ENCODE measurements around the gene TOMT. TPM values are rescaled to one million over a fixed set of nuclear protein-coding genes. Genes with fewer than 3 reads are reported as not detected.

The TOMT gene
- total and polyA plus RNA-seq, 2 of the 4 experiments (the other 2 are of a cell fraction), result not detected

DNA sequence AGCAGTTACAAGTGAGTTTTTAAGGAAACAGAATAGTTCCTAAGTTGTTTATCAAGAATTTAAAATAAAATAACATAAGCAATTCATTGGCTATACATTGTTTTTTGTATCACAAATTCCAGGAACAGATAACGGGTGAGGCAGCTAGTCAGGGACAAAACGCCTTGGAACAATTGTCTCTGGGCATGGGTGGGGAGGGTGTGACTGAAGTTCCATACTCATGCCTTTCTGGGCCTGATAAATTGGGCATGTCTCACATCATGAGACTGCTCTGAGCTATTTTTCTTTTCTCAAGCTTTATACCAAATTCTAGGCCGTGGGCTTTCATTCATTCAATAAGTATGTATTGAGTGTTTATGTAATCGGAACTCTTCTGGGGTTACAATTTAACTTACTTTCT lies 51.4 kb downstream of the TOMT start:
- no peak overlapping the region for H3K4ac ChIP-seq (ENCODE audit: low read depth, low read length)
- no peak overlapping the region for H3K9ac ChIP-seq (ENCODE audit: low read depth, low read length)
- no peak overlapping the region for H2AK9ac ChIP-seq (replicated peaks; ENCODE audit: low read depth, low read length, poor library complexity)
- H3K27ac ChIP-seq (ENCODE audit: insufficient read depth, low read length), result no peak overlapping the region
- H4K8ac ChIP-seq (ENCODE audit: low read depth in 2 of 2, low read length in 2 of 2), result no peak overlapping the region
- H2BK15ac ChIP-seq (ENCODE audit: low read depth, low read length), result no peak overlapping the region
- H2BK20ac ChIP-seq (ENCODE audit: low read depth, low read length), result no peak overlapping the region
- H3K14ac ChIP-seq (replicated peaks; ENCODE audit: low read depth, low read length), result no peak overlapping the region
- DNase-seq (no peak), ATAC-seq (ENCODE audit: low read depth) (no peak)
- H3K36me3 ChIP-seq (ENCODE audit: control insufficient read depth, insufficient read depth, low read length), result no peaks in the 10 kb centered on the region
- no peak overlapping the region for H2AFZ ChIP-seq (replicated peaks; ENCODE audit: low read length, poor library complexity)
- in situ Hi-C loops (cut with MboI; ENCODE audit: low sequenced_read_pairs) (no loop called here), intact Hi-C loops (cut with micrococcal nuclease) (no loop called here), dilution Hi-C loops (cut with HindIII; ENCODE audit: low sequenced_read_pairs, unreplicated experiment) (no loop called here)
- WGBS, 2 experiments (ENCODE audit: extremely low coverage in 2 of 2, insufficient read length in 1 of 2), result no CpG with 5 or more reads among the region's 4 CpGs
- H4K91ac ChIP-seq (ENCODE audit: insufficient read depth, low read depth, low read length), result no peak overlapping the region
- H3K4me1 ChIP-seq (ENCODE audit: control insufficient read depth, insufficient read depth, low read length), result peaks cover 2% of the 10 kb centered on the region
- H3K18ac ChIP-seq (ENCODE audit: low read depth, low read length), result no peak overlapping the region
- no peaks in the 10 kb centered on the region for H3K9me3 ChIP-seq (ENCODE audit: control insufficient read depth, insufficient read depth, low read length)
- H2BK5ac ChIP-seq (ENCODE audit: low read depth, low read length, poor library complexity, severe bottlenecking), result no peak overlapping the region
- no peak overlapping the region for H3K56ac ChIP-seq (ENCODE audit: extremely low read depth, insufficient read depth, low read length)
- H3K4me3 ChIP-seq (ENCODE audit: insufficient read depth, low read depth, low read length), result no peak overlapping the region
- H2BK120ac ChIP-seq (ENCODE audit: low read depth, low read length), result no peak overlapping the region
- H3K27me3 ChIP-seq (ENCODE audit: control insufficient read depth, insufficient read depth, low read length), result peaks cover 18% of the 10 kb centered on the region
- BruUV-seq (replicated peaks), result no TSS peak
- H3K9me1 ChIP-seq (ENCODE audit: insufficient read depth, low read length), result no peaks in the 10 kb centered on the region
- CTCF ChIA-PET, result interaction anchor here (1.2 kb wide), 1 partner anchor 12 kb away, joined by 3 read pairs; no protein-coding TSS in a partner anchor
- no peak overlapping the region for H2AK5ac ChIP-seq (ENCODE audit: low read depth, low read length)
- H3K23ac ChIP-seq (ENCODE audit: low read depth, low read length), result no peak overlapping the region
- no peak for TF ChIP-seq CEBPB (IDR thresholded peaks at IDR 0.05; ENCODE audit: low read depth, low read length)
- no peak for TF ChIP-seq RCOR1 (IDR thresholded peaks at IDR 0.05; ENCODE audit: insufficient replicate concordance, low read length)
- TF ChIP-seq MXI1 (IDR thresholded peaks at IDR 0.05; ENCODE audit: borderline replicate concordance, low read depth, low read length), result no peak
- TF ChIP-seq FOS (IDR thresholded peaks at IDR 0.05; ENCODE audit: low read depth, low read length), result no peak
- no peak for TF ChIP-seq MAZ (IDR thresholded peaks at IDR 0.05; ENCODE audit: borderline replicate concordance, low read depth, low read length)
- TF ChIP-seq RFX5 (IDR thresholded peaks at IDR 0.05; ENCODE audit: low read depth, low read length), result no peak
- no peak for TF ChIP-seq BHLHE40 (IDR thresholded peaks at IDR 0.05; ENCODE audit: low read depth, low read length)
- TF ChIP-seq NFE2L2 (IDR thresholded peaks at IDR 0.05; ENCODE audit: low read depth, low read length), result no peak
- TF ChIP-seq, protein P1, sequence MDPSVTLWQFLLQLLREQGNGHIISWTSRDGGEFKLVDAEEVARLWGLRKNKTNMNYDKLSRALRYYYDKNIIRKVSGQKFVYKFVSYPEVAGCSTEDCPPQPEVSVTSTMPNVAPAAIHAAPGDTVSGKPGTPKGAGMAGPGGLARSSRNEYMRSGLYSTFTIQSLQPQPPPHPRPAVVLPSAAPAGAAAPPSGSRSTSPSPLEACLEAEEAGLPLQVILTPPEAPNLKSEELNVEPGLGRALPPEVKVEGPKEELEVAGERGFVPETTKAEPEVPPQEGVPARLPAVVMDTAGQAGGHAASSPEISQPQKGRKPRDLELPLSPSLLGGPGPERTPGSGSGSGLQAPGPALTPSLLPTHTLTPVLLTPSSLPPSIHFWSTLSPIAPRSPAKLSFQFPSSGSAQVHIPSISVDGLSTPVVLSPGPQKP (IDR thresholded peaks at IDR 0.05; ENCODE audit: borderline replicate concordance, low read depth, low read length), result no peak
- no peak for TF ChIP-seq USF2 (IDR thresholded peaks at IDR 0.05; ENCODE audit: low read depth, low read length)
- TF ChIP-seq SMC3 (IDR thresholded peaks at IDR 0.05; ENCODE audit: low read depth, low read length), result no peak
- no peak for TF ChIP-seq MAFK (IDR thresholded peaks at IDR 0.05; ENCODE audit: low read depth, low read length)
- no peak for TF ChIP-seq RAD21 (IDR thresholded peaks at IDR 0.05; ENCODE audit: low read length)
- no peak for TF ChIP-seq POLR2A (IDR thresholded peaks at IDR 0.05; ENCODE audit: low read depth, low read length)
- TF ChIP-seq, protein P2, sequence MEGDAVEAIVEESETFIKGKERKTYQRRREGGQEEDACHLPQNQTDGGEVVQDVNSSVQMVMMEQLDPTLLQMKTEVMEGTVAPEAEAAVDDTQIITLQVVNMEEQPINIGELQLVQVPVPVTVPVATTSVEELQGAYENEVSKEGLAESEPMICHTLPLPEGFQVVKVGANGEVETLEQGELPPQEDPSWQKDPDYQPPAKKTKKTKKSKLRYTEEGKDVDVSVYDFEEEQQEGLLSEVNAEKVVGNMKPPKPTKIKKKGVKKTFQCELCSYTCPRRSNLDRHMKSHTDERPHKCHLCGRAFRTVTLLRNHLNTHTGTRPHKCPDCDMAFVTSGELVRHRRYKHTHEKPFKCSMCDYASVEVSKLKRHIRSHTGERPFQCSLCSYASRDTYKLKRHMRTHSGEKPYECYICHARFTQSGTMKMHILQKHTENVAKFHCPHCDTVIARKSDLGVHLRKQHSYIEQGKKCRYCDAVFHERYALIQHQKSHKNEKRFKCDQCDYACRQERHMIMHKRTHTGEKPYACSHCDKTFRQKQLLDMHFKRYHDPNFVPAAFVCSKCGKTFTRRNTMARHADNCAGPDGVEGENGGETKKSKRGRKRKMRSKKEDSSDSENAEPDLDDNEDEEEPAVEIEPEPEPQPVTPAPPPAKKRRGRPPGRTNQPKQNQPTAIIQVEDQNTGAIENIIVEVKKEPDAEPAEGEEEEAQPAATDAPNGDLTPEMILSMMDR (conservative IDR thresholded peaks at IDR 0.05; ENCODE audit: low read depth, low read length), result no peak
- TF ChIP-seq CHD1 (IDR thresholded peaks at IDR 0.05; ENCODE audit: low read depth, low read length), result no peak
- POLR2A ChIA-PET (ENCODE audit: unreplicated experiment), result no interaction called here
- no peak overlapping the region for H3K4me2 ChIP-seq (ENCODE audit: low read depth, low read length)
- no peak overlapping the region for H4K5ac ChIP-seq (ENCODE audit: low read depth, low read length)
- H4K20me1 ChIP-seq (ENCODE audit: insufficient read depth, low read length), result no peaks in the 10 kb centered on the region
- no peaks in the 10 kb centered on the region for H3K79me1 ChIP-seq (ENCODE audit: low read depth in 1 of 2, low read length in 2 of 2)

Measured in IMR-90 (cell line).